GM19240 (cell line): ENCODE data around the gene COX7B2.
A peak's percentile ranks its signal among the peaks of the same experiment; 100 is the strongest.

Source experiments
- DNase-seq: peaks from one replicate; pipeline ENCODE4 v3.0.0; 2011; ENCODE audit warnings: low spot score; ENCODE audit not compliant: insufficient read length

The COX7B2 gene, protein sequence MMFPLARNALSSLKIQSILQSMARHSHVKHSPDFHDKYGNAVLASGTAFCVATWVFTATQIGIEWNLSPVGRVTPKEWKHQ

GRCh38 chr4:46909078-46909477 is at the start of gene COX7B2:
COX7B2 (minus strand) TSS chr4:46909245; CDS start chr4:46735192, 174,053 bp downstream.
- no peak for DNase-seq

DNA sequence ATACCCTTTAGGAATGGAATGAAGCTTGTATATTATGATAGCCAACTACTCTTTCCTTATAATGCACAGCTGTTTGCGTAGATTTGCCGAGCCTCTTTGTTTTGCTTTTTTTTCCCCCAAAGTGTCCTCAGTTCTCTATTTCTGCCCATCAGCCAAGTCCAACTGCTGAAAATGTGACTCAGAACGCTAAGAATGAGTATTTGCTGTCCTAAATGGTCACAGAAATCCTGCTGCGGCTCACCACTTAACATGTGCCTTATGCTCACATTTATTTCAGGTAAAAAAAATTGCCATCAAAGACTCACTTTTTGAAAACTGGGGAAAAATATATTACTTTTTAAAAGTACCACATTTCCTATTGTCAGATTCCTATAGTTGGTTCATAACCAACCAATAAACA is 47.4 kb upstream of the COX7B2 start:
- no peak for DNase-seq

DNA sequence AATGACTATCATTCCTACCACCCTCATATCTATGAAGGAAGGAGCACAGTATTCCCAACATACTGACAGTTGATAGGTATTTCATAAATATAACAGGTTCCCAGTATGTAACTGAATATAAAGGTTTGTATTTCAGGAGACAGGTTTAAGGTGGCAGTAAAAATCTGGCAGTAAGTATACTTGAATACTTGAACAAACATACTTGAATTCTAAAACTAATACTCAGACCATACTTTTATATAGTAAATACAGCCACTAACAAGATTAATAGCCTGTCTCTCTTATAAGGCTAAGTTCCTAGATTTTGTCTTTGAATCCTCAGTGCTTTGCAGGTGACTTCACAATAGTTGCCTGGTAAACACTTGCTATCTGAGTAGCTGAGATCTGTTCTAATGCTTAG is 46.6 kb upstream of the COX7B2 start:
- DNase-seq, result no peak

GRCh38 chr4:46954643-46955042 is 45.6 kb upstream of the COX7B2 start:
- no peak for DNase-seq

DNA sequence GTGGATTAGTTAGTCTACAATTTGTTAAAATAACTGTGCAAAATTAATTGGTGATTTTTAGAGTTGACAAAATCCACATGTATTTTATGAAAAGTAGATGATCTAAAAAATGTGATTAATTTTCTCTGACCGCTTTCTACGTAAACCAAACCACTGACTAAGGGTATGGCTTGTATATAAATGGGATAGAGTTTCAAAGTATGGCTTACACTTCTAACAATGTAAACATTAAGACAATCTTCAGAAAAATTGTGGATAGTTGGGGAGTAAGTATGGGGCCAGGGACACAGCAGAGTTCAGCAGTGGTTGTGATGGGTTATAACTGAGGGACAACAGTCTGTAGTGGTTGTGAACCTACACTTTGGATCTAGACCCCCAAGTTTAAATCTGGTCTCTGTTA is 44.5 kb upstream of the COX7B2 start:
- no peak for DNase-seq

DNA sequence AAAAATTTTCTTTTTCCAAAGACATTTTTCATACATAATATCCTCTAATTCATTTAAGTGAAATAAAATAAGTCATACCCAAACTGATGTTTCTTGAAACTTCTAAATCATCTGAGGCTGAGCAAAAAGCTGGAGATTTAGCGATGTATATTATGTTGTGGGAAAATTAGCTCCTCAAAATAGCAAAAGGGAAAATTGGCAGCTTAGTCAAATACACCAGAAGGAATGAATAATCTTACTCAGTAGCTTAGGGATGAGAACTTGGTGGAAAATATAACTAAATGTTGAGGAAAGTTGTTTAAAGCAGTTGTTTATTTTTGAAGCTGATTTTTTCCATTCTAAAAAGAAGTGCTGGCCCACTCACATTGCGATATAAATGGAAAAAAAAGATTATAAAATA is 43.4 kb upstream of the COX7B2 start:
- no peak for DNase-seq

DNA sequence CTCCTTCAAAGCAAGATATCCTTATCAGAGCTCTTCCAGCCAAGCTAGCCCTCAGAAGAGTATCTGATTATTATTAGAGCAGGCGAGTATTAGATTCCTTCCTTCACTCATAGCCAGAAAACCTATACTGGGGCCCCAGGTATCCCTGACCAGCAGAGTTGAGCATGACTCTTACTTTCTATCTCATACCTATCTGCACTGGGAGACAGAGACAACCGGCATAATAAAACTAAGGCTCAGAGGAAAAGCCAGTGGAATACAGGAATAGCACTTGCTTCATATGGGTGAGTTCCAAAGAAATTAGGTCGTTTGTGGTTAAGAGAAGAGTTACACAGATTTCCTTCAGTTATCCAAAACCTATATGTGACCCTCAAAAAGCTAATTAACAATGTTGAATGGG is 41.8 kb upstream of the COX7B2 start:
- no peak for DNase-seq

- no peak for DNase-seq
These were observed 40.8 kb upstream of the COX7B2 start for GRCh38 chr4:46949822-46950221.

- DNase-seq, result no peak
These were observed 38.5 kb upstream of the COX7B2 start for GRCh38 chr4:46947541-46947940.

GRCh38 chr4:46946919-46947536 is 38.0 kb upstream of the COX7B2 start:
- no peak for DNase-seq

DNA sequence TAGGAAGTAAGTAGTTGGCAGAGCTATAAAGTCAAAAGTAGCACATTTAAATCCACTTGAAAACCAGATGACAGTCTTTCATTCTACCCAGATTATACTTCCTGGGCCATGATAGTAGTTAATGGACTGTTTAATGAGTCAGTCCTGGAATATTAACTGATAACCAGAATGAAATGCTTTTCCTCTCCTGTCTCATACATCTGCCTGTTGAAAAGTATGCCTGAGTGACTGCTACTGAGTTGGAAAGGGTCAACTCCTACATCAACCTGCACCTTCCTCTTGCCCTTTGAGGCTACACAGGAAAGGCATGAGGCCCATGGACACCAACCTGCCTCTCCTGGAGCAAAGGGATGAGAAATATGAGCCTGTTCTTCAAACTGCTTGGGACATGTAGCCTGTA is 36.0 kb upstream of the COX7B2 start:
- DNase-seq, result no peak

DNA sequence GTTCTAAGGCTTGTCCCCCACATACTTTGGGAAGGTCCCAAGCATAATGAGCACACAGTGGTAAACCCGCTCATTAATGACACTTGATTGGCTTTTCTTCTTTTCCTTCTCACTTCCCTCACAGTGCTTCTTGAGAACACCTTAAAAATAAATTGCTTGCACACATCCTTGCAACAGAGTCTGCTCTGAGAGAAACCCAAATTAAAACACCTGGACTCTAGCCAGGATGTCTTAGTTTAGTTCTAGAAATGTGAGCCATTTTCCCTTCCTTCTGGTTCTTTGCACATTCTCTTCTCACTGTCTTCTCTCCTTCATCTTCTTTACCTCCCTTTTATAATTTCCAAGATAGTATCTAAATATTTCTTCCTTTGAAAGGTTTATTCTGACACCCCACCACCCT is 35.3 kb upstream of the COX7B2 start:
- DNase-seq, result no peak

- no peak for DNase-seq
These were observed 28.4 kb upstream of the COX7B2 start for GRCh38 chr4:46937493-46937892.

DNA sequence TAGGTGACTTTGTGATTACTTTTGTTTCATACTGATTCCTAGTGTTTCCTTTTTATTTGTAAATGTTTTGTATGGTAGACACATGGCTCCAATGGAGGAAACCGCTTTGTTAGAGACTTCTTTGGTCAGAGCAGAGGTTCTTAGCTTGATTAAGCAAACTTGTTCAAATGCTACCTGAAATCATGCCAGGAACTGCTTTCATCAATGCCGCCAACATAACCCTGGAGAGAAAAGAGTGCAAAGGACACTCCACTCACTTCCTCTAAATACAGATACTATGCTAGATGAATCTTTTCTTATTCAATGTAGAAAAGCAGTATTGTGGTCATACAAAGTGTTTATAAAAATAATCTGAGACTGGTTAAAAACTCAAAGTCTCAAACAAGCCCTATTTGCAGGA is 25.7 kb upstream of the COX7B2 start:
- DNase-seq, result no peak

- no peak for DNase-seq
These were observed 24.6 kb upstream of the COX7B2 start for GRCh38 chr4:46933686-46934085.

DNA sequence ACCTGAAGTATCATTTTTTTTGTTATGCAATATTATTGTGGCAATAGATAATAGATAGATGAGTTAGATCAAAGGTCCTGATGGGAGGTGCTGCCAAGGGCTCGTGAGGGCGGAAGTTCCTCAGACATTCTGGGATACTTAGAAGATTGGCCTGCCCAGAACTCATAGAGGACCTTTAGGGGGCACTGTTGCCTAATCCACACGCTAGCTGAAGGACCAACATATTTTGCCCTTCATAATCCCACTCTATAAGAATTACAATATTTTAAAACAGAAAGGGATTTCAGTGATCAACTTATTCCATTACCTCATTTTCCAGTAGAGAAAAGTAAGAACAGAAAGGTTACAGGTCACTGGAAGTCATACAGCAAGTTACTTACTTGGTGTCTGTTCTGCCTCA is 22.9 kb upstream of the COX7B2 start:
- DNase-seq, result peak; percentile 2

- DNase-seq, result no peak
These were observed 21.8 kb upstream of the COX7B2 start for GRCh38 chr4:46930891-46931290.

GRCh38 chr4:46927201-46927600 is 18.2 kb upstream of the COX7B2 start:
- no peak for DNase-seq

DNA sequence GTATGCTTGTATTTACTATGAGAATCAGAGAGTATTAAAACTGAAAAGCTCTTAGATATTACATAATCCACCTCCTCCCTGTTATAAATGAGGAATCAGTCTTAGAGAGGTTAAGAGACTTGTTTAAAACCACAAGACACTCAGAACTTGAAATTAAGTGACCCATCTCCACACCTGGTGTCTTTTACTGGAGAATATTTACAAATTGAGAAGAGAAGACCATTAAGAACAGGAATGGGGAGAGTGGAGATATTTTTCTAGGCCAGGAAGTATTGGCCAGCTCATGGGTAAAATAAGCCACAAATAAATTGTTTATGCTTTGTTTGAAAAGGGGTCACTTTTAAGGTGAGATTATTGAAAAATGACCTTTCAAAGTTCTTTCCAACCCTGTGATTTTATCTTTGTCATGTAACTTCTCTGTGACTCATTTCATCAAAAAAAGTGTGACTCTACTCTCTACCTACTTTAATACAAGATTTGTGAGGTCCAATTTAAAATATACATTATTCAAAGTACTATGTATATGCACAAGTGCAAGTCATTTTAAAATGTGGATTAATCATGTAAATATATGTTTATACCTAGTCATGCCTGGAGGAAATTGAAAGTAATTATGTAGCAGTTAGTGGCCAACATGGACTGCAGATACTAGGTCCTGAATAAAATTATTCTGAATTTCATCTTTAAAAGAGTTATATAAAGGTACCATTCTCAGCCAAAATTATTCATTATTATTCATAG is 15.9 kb upstream of the COX7B2 start:
- DNase-seq, result no peak

DNA sequence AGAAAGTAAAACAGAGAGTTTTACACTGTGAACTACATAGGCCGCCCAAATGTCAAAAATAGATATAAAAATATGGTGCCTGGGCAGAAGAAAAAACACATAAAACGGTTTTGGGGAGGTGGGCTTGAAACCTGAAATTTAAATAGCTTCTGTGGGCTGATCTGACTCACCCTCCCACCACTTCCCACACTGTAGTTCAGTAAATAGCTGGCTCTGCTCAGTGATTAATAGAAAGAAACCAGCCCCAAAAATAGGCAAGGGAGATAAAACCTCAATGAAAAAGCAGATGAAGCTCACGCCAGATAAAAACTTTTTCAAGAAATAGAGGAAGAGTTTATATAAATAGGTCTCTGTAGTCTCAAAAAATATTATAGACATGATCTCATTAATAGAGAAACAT is 13.2 kb upstream of the COX7B2 start:
- no peak for DNase-seq

GRCh38 chr4:46908148-46908547 is 897 bp downstream of the COX7B2 start:
- no peak for DNase-seq

GRCh38 chr4:46900082-46900481 is 9.0 kb downstream of the COX7B2 start:
- DNase-seq, result no peak

- DNase-seq, result no peak
These were observed 14.2 kb downstream of the COX7B2 start for GRCh38 chr4:46894826-46895225.
